NCI-H460 (cell line): ENCODE measurements around the gene SIL1. TPM values are rescaled to one million over a fixed set of nuclear protein-coding genes. Genes with fewer than 3 reads are reported as not detected.
"Not testable (repeated sequence)": the region's sequence is repeated elsewhere in the genome, so short reads cannot be mapped to it uniquely, and the experiment has no call there.

Source experiments
- DNase-seq: peaks from one replicate; pipeline ENCODE4 v3.0.0-alpha.2; 2016; ENCODE audit warnings: low read depth; ENCODE audit errors: extremely low read depth
- total RNA-seq: library from RNA; depleted of rRNA; stranded (reverse); fragments of >200 nt; shearing (Covaris generic); gene quantifications from 2 replicates; pipeline ENCODE4 v1.2.3, GENCODE V29; 2014

SIL1 gene
- total RNA-seq, 1 experiment from 2014 or later = 54.9 TPM

GRCh38 chr5:139116100-139116655 lies 82.0 kb downstream of the SIL1 start:
- no peak for DNase-seq

GRCh38 chr5:139113892-139114291 lies 84.3 kb downstream of the SIL1 start:
- no peak for DNase-seq

- DNase-seq = not testable (repeated sequence)
Measured at GRCh38 chr5:139112362-139112761, 85.8 kb downstream of the SIL1 start.

GRCh38 chr5:139110526-139111168 lies 87.5 kb downstream of the SIL1 start:
- DNase-seq = no peak

- no peak for DNase-seq
Measured at GRCh38 chr5:139108063-139108824, 89.9 kb downstream of the SIL1 start.

- DNase-seq = no peak
Measured at GRCh38 chr5:139105621-139106071, 92.5 kb downstream of the SIL1 start.

- no peak for DNase-seq
Measured at GRCh38 chr5:139104577-139105276, 93.4 kb downstream of the SIL1 start.

GRCh38 chr5:139103762-139104161 lies 94.4 kb downstream of the SIL1 start:
- DNase-seq = no peak

GRCh38 chr5:139100825-139101224 lies 97.3 kb downstream of the SIL1 start:
- DNase-seq = no peak

- DNase-seq = no peak
Measured at GRCh38 chr5:139094154-139095131, 103.7 kb downstream of the SIL1 start.

GRCh38 chr5:139092741-139093343 lies 105.3 kb downstream of the SIL1 start:
- no peak for DNase-seq

- DNase-seq = no peak
Measured at GRCh38 chr5:139091439-139092156, 106.6 kb downstream of the SIL1 start.

- no peak for DNase-seq
Measured at GRCh38 chr5:139090581-139090980, 107.6 kb downstream of the SIL1 start.

GRCh38 chr5:139088024-139088423 lies 110.1 kb downstream of the SIL1 start:
- DNase-seq = peak; percentile 13

GRCh38 chr5:139082813-139083498 lies 115.2 kb downstream of the SIL1 start:
- DNase-seq = no peak

GRCh38 chr5:139079991-139080610 lies 118.1 kb downstream of the SIL1 start:
- DNase-seq = no peak

- DNase-seq = no peak
Measured at GRCh38 chr5:139079225-139079990, 118.8 kb downstream of the SIL1 start.
